Measurements from ENCODE around the gene NSG2.

- no peak for TF ChIP-seq CTCF (IDR thresholded peaks at IDR 0.05)
- TF ChIP-seq ZFX (IDR thresholded peaks at IDR 0.05; ENCODE audit: borderline replicate concordance): no peak
Measured at GRCh38 chr5:174106997-174107655, 61.6 kb downstream of the NSG2 start.
